GM12801 (cell line): ENCODE data around the gene SCCPDH.

Experiments used
- TF ChIP-seq, protein P1 (sequence below): IDR thresholded peaks from one replicate; pipeline ENCODE4 v1.5.1; 2011; ENCODE audit warnings: control low read depth; ENCODE audit not compliant: insufficient read length; ENCODE audit errors: extremely low read depth

Gene SCCPDH

GRCh38 chr1:246779561-246780175, 55.5 kb downstream of the SCCPDH start:
- TF ChIP-seq, protein P1, sequence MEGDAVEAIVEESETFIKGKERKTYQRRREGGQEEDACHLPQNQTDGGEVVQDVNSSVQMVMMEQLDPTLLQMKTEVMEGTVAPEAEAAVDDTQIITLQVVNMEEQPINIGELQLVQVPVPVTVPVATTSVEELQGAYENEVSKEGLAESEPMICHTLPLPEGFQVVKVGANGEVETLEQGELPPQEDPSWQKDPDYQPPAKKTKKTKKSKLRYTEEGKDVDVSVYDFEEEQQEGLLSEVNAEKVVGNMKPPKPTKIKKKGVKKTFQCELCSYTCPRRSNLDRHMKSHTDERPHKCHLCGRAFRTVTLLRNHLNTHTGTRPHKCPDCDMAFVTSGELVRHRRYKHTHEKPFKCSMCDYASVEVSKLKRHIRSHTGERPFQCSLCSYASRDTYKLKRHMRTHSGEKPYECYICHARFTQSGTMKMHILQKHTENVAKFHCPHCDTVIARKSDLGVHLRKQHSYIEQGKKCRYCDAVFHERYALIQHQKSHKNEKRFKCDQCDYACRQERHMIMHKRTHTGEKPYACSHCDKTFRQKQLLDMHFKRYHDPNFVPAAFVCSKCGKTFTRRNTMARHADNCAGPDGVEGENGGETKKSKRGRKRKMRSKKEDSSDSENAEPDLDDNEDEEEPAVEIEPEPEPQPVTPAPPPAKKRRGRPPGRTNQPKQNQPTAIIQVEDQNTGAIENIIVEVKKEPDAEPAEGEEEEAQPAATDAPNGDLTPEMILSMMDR: no peak

DNA sequence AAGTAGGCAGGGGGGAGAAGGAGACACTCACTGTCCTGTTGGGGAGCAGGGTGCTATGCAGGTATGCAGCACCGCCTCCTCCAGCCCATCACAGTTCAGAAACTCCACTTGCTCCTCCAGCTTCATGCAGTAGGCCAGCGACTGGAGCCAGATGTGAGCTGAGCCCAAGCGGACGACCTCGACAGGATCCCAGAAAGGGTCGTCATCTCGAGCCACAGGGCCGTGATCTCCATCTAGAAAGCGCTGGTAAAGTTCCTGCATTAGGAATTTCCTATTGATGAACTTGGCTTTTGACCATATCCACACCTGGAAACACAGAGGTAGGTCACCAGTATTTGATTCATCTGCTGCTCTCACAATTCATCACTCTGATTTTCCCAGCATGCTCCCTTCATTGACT, 56.1 kb downstream of the SCCPDH start:
- TF ChIP-seq, protein P1: no peak

GRCh38 chr1:246781212-246781611, 57.0 kb downstream of the SCCPDH start:
- TF ChIP-seq, protein P1: no peak

- TF ChIP-seq, protein P1: no peak
Measured at GRCh38 chr1:246782120-246782900, 58.1 kb downstream of the SCCPDH start.

DNA sequence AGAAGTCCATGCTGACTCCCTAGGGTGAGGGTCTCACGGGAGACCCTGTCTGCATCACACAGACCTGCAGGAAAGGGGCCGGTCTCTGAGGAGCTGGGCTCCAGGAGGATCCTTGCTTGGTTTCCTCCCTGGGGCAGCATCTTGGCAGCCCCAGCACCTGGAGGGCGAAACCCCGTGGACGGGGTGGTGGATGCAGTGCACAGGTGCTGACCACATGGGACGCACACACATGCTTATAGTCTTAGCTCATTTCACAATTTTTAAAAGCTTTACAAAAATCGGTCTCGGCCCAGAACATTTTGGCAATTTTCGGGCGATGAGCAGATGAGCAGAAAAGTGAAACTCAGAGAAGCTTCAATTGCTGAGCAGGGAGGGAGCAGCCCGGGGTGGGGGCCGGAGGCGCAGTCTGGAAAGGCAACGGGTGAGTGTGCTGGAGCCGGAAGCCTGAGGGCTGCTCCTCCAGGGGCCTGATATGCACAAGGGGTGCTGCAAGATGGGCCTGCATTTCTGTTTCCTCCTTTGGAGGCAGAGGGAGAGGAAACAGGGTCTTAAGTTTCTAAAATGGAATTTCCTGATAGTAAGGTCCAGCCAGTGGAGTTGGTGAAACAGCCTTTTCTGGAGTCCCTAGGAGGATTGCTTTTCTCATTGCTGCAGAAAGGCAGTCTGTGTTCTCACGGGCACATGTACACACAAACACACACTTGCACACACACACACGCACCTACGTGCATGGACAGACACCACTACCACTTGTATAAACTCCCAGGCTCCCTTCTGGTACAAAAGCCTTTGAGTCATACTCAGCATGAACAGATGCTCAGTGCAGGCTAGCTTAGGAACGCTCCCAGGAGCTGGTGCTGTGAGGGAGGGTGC, 60.6 kb downstream of the SCCPDH start:
- TF ChIP-seq, protein P1: no peak

DNA sequence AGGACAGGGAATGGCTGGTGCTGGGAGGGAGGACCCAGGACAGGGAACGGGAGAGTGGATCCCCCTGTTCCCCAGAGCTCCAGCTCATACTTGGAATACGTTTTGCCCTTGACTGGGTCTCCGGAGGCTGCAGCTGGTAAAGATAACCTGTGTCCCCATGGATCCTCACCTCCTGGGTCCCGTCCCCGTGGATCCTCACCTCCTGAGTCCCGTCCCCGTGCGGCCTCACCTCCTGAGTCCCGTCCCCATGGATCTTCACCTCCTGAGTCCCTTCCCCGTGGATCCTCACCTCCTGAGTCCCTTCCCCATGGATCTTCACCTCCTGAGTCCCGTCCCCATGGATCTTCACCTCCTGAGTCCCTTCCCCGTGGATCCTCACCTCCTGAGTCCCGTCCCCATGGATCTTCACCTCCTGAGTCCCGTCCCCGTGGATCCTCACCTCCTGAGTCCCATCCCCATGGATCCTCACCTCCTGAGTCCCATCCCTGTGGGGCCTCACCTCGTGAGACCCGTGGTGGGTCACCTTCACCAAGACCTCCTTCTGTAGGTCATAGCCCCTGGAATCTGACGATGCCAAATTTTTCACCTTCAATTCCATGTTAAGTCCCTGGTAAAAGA, 61.4 kb downstream of the SCCPDH start:
- TF ChIP-seq, protein P1: no peak

DNA sequence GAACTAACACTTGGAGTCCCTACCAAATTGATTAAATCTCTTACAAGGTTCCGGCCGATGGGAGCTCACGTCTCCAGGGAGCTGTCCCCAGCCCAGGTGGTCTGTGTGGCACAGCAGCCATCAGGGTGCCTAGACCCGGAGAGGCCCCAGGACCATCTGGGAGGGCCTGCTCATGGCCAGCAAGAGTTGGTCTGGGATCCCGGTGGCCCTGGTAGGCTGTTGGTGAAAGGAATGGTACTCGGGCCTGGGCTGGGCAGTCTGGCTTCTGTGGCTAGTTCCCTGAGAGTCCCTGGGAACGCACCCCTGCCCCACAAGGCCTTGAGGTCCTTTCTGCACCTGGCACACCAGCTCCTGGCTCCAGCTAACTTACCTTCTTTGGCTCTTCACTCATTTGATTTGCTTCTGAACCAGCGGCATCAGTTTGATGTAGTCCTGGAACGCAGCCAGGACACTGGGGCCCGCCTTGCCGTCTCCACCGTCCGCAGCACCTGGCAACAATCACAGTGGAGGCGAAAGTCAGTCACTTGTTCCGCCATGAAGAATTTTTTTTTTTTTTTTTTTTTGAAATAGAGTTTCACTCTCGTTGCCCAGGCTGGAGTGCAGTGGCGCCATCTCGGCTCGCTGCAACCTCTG, 62.5 kb downstream of the SCCPDH start:
- TF ChIP-seq, protein P1: no peak
